ENCODE data around the gene SGIP1. TPM values are rescaled to one million over a fixed set of nuclear protein-coding genes. Genes with fewer than 3 reads are reported as not detected.

The SGIP1 gene
- total and polyA plus RNA-seq, 2 of the 8 experiments (the other 6 are each of a cell fraction or from before 2014, with no cell fraction given): 1.4 to 2.1 TPM

- H4K8ac ChIP-seq (ENCODE audit: extremely low read depth, insufficient read depth, low read length): no peak overlapping the region
- WGBS, 2 experiments (ENCODE audit: extremely low coverage in 1 of 2, insufficient coverage in 1 of 2, insufficient read length in 1 of 2, insufficient replicate concordance in 2 of 2, low coverage in 1 of 2, low lambda C conversion rate in 2 of 2, missing lambda C conversion rate in 1 of 2): 53% methylated on average over 5 of the region's 5 CpGs; no CpG with 5 or more reads in 1 of the 2 experiments
- no peak overlapping the region for H2BK5ac ChIP-seq (ENCODE audit: low read depth, low read length)
- H3K27ac ChIP-seq (ENCODE audit: low read depth, low read length): no peak overlapping the region
- H3K56ac ChIP-seq (replicated peaks; ENCODE audit: insufficient read length, low read depth, low read length): no peak overlapping the region
- no peak overlapping the region for H3K4me3 ChIP-seq (ENCODE audit: extremely low read depth in 1 of 4, insufficient read depth in 2 of 4, low read depth in 3 of 4, low read length in 4 of 4)
- H3K18ac ChIP-seq (ENCODE audit: extremely low read depth, low read length): no peak overlapping the region; the same call in 1 of the 2 replicates
- no peak overlapping the region for H2BK12ac ChIP-seq (ENCODE audit: low read depth, low read length)
- no peaks in the 10 kb centered on the region for H3K79me2 ChIP-seq (ENCODE audit: control insufficient read depth in 1 of 2, insufficient read depth in 2 of 2, low read length in 2 of 2)
- H3K23me2 ChIP-seq (ENCODE audit: low read depth, low read length): no peaks in the 10 kb centered on the region
- 0 out of 4 replicates have a peak overlapping the region, but pooled peaks of 1 of the 2 experiments have one; percentile 6 for H3K4me2 ChIP-seq (ENCODE audit: insufficient read depth in 1 of 2, low read depth in 2 of 2, low read length in 2 of 2)
- H3K27me3 ChIP-seq (replicated peaks in 1 of 4; ENCODE audit: control insufficient read depth in 3 of 4, extremely low read depth in 1 of 4, insufficient read depth in 3 of 4, low read length in 3 of 4): no peaks in the 10 kb centered on the region
- peak in 1 of 2 experiments; percentile 43 for DNase-seq (ENCODE audit: low read depth in 1 of 2, low spot score in 2 of 2)
- H3K4ac ChIP-seq (replicated peaks; ENCODE audit: insufficient read length, low read depth, low read length): no peak overlapping the region
- peaks cover 0 to 12% (median 0%) of the 10 kb centered on the region in 4 experiments; a peak in 2 of 7 replicates for H3K4me1 ChIP-seq (replicated peaks in 1 of 4; ENCODE audit: control insufficient read depth in 3 of 4, insufficient read depth in 4 of 4, low read length in 3 of 4)
- TF ChIP-seq POU5F1 (IDR thresholded peaks at IDR 0.05; ENCODE audit: low read depth, low read length): no peak
- TF ChIP-seq JUN (IDR thresholded peaks at IDR 0.05; ENCODE audit: low read depth, low read length): no peak
- no peak for TF ChIP-seq KDM5A (IDR thresholded peaks at IDR 0.05; ENCODE audit: low read length)
- TF ChIP-seq SUZ12 (IDR thresholded peaks at IDR 0.05; ENCODE audit: low read length): no peak
- TF ChIP-seq GTF2F1 (IDR thresholded peaks at IDR 0.05; ENCODE audit: borderline replicate concordance, low read depth, low read length): no peak
- no peak for TF ChIP-seq TBP (IDR thresholded peaks at IDR 0.05; ENCODE audit: low read depth, low read length)
- TF ChIP-seq USF2 (IDR thresholded peaks at IDR 0.05; ENCODE audit: low read length): no peak
- TF ChIP-seq HDAC6 (IDR thresholded peaks at IDR 0.05; ENCODE audit: low read depth, low read length): no peak
- H2BK15ac ChIP-seq (ENCODE audit: low read length): no peak overlapping the region
- no peaks in the 10 kb centered on the region for H4K20me1 ChIP-seq (replicated peaks in 1 of 2; ENCODE audit: control insufficient read depth in 1 of 2, insufficient read depth in 2 of 2, low read length in 2 of 2)
- H3K9me3 ChIP-seq (ENCODE audit: insufficient read depth in 2 of 2, low read depth in 1 of 2, low read length in 1 of 2): no peaks in the 10 kb centered on the region
- H3K36me3 ChIP-seq (ENCODE audit: control insufficient read depth in 2 of 4, insufficient read depth in 4 of 4, low read length in 3 of 4): no peaks in the 10 kb centered on the region
- H3K79me1 ChIP-seq (ENCODE audit: low read depth, low read length): no peaks in the 10 kb centered on the region
- H2BK120ac ChIP-seq (replicated peaks; ENCODE audit: low read depth, low read length): no peak overlapping the region
- peak overlapping the region; percentile 90 for H2AFZ ChIP-seq (ENCODE audit: low read length)
- no peak overlapping the region for H3K9ac ChIP-seq (replicated peaks in 1 of 4; ENCODE audit: extremely low read depth in 1 of 4, low read depth in 3 of 4, low read length in 3 of 4)
- no peak overlapping the region for H4K91ac ChIP-seq (replicated peaks; ENCODE audit: insufficient read length, low read length)
- CTCF ChIA-PET (ENCODE audit: partially characterized antibody): interaction anchor here (0.6 to 1.5 kb wide), 7 partner anchors 10 to 1679 kb away, joined by 3 to 4 read pairs (median 4); no protein-coding TSS in a partner anchor
- no peak overlapping the region for H3K23ac ChIP-seq (ENCODE audit: insufficient read length)
- FAIRE-seq: no peak
- POLR2A ChIA-PET (ENCODE audit: partially characterized antibody): no interaction called here
- no peak overlapping the region for H4K5ac ChIP-seq (ENCODE audit: insufficient read length, low read depth, low read length)
- H2BK20ac ChIP-seq (ENCODE audit: low read length): 0 out of 2 replicates have a peak overlapping the region, but pooled peaks have one; percentile 55
- H3K14ac ChIP-seq (ENCODE audit: insufficient read length): no peak overlapping the region
- no peak overlapping the region for H2AK5ac ChIP-seq (ENCODE audit: low read depth, low read length)
Measured at GRCh38 chr1:66552829-66553228, 18.9 kb downstream of the SGIP1 start.
